Esophagus squamous epithelium (tissue), 4 donors: ENCODE results near the gene RIPOR2.

Experiments
- CTCF ChIP-seq, 6 experiments: fragments of 450-650 bp in 4 of 6; fragments of 200-600 bp in 2 of 6; sonication (generic) in 2 of 6; IDR thresholded peaks; one replicate each; pipeline ENCODE4 v1.5.1; 2016 to 2019; ENCODE audit warnings: antibody characterized with exemption in 6 of 6, mild to moderate bottlenecking in 4 of 6, moderate library complexity in 4 of 6
- POLR2A ChIP-seq, 4 donors: fragments of 450-650 bp; IDR thresholded peaks; one replicate each; pipeline ENCODE4 v1.6.1; 2017; ENCODE audit warnings: antibody characterized with exemption in 4 of 4, mild to moderate bottlenecking in 4 of 4, moderate library complexity in 3 of 4

GRCh38 chr6:24856901-24857670 lies 78.7 kb downstream of the RIPOR2 start:
- TF ChIP-seq CTCF (IDR thresholded peaks at IDR 0.05) = no peak
- TF ChIP-seq POLR2A (IDR thresholded peaks at IDR 0.05) = no peak
